Dedifferentiated amniotic fluid mesenchymal stem cell (primary cell): ENCODE measurements around the gene ZBTB45.
"Not testable (repeated sequence)": the region's sequence is repeated elsewhere in the genome, so short reads cannot be mapped to it uniquely, and the experiment has no call there.

ENCODE experiments used
- DNase-seq: peaks from one replicate; pipeline ENCODE4 v3.0.0-alpha.2; 2016; ENCODE audit errors: extremely low spot score

The ZBTB45 gene

DNA sequence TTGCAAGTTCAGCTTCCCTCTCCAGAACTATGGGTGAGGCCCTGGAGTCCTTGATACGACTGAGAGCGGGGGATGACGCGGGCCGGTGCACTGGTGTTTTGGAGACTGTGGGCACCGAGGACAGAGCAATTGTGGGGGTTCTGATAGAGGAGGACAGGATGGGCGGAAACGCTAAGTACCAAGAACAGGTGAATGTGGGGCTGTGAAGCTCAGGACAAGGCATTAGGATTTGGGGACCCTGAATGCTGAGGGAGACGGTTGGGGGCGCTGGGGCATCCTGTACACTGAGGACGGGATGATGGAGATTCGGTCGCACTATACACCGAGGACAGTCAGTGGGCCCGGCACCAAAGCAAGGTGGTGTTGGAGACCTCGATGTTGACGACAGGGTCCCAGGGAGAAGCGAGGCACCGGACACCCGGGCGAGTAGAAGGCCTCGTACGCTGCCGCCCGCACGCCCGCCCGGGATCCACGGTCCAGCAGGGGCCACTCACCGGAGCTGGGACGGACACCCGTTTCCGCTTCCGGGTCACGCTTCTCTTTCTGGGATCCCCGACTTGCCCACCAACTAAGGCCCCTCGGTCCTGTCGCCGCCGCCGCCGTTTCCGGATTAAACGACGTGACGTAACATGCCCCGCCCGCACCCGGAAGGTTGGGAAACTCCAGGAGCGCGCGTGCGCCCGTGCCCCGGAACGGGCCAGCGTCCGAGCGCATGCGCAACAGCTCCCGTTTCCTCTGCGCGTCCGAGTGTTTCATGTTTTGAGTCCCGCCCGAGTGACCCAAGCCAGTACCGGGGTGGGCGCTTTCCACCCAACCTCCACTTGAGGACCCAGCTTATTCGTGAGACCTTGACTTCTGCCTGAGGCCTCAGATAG, 35.1 kb upstream of the ZBTB45 start, which contains the start of gene CHMP2A:
Gene CHMP2A, minus strand, starts transcription at position 612 of the 875 bp plus-strand sequence. CDS start 893 bp downstream, outside the sequence.
- peak; percentile 95 for DNase-seq

DNA sequence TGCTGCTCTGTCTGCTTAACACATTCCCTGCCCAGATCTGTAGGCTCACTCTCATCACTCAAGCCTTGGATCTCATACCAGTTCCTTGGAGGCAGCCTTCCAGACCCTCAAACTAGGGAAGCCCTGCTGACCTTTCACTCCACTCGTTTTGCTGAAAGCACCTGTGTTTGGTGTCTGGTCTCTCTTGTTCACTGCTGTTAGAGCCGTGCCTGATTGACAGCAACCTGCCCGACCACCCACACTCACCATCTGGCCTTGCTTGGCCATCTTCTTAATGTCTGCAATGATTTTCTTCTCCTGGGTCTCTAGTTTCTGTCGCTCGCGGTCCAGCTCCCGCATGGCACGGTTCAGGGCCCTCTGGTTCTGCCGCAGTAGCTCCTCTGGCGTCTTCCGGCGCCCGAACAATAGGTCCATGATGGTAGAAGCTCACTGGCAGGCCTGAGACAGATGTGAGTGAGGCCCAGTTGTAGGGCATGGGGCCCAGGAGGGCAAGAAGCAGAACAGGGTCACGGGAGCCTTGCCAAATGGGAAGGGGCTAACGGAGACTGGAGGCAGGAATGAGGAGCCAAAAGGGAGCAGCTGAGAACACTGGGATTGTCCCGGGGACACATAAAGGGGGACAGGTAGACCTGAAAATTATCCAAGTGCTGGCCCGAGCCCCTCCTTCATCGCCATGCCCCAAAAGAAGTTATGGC, 34.3 kb upstream of the ZBTB45 start:
- no peak for DNase-seq

- DNase-seq: no peak
These were observed 33.0 kb upstream of the ZBTB45 start for GRCh38 chr19:58552655-58553054.

- no peak for DNase-seq
These were observed 32.2 kb upstream of the ZBTB45 start for GRCh38 chr19:58551577-58552471.

DNA sequence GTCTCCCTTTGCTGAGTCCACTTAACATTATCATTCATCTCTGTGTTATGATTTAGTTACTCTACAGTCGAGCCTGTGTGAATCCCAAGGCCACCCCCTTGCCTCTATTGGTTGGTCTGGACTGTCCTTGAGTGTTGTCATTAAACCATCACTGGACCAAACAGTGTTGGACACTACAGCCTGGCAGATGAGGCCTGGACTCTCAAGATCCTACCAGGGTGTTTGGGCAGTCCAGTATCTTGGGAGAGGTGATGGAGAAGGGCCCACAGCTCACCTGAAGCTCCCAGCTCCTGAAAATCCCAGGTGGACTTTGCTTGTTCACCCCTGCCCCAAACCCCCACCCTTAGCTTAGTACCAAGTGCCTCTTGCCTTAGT, 31.5 kb upstream of the ZBTB45 start:
- DNase-seq: no peak

- DNase-seq: no peak
These were observed 30.9 kb upstream of the ZBTB45 start for GRCh38 chr19:58550362-58551122.

DNA sequence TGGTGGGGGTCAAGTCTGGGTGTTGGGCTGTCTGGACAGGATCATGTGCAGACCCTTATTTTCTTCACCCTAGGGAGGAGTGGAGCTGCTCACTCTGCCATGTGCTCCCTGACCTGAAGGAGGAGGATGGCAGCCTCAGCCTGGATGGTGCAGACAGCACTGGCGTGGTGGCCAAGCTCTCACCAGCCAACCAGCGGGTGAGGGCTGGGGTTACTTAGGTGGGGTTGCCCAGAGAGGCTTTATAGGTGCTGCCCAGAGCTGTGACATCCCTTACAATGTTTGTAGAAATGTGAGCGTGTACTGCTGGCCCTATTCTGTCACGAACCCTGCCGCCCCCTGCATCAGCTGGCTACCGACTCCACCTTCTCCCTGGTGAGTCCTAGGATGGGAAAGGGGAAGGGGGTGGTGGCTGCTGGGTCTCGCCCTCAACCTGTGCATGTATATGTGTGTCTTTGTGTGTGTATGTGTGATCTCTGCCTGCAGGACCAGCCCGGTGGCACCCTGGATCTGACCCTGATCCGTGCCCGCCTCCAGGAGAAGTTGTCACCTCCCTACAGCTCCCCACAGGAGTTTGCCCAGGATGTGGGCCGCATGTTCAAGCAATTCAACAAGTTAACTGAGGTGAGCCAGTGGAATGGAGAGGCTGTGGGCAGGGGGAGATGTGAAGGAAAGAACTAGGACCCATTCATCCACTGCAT, 30.2 kb upstream of the ZBTB45 start:
- no peak for DNase-seq

DNA sequence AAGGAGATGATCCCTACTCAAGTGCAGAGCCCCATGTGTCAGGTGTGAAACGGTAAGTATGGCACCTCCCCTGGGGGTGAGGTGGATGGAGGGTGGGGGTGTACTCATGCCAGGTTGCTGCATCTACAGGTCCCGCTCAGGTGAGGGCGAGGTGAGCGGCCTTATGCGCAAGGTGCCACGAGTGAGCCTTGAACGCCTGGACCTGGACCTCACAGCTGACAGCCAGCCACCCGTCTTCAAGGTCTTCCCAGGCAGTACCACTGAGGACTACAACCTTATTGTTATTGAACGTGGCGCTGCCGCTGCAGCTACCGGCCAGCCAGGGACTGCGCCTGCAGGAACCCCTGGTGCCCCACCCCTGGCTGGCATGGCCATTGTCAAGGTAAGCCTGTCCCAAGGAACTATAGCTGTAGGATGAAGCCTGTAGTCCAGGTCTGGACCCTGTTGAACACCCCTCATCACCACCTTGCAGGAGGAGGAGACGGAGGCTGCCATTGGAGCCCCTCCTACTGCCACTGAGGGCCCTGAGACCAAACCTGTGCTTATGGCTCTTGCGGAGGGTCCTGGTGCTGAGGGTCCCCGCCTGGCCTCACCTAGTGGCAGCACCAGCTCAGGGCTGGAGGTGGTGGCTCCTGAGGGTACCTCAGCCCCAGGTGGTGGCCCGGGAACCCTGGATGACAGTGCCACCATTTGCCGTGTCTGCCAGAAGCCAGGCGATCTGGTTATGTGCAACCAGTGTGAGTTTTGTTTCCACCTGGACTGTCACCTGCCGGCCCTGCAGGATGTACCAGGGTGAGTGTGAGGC, 29.5 kb upstream of the ZBTB45 start:
- no peak for DNase-seq

- DNase-seq: no peak
These were observed 28.0 kb upstream of the ZBTB45 start for GRCh38 chr19:58547323-58548312.

GRCh38 chr19:58546019-58546530, 26.5 kb upstream of the ZBTB45 start:
- DNase-seq: no peak

- no peak for DNase-seq
These were observed 25.8 kb upstream of the ZBTB45 start for GRCh38 chr19:58545286-58546018.

GRCh38 chr19:58544591-58545285, 25.1 kb upstream of the ZBTB45 start:
- DNase-seq: no peak

DNA sequence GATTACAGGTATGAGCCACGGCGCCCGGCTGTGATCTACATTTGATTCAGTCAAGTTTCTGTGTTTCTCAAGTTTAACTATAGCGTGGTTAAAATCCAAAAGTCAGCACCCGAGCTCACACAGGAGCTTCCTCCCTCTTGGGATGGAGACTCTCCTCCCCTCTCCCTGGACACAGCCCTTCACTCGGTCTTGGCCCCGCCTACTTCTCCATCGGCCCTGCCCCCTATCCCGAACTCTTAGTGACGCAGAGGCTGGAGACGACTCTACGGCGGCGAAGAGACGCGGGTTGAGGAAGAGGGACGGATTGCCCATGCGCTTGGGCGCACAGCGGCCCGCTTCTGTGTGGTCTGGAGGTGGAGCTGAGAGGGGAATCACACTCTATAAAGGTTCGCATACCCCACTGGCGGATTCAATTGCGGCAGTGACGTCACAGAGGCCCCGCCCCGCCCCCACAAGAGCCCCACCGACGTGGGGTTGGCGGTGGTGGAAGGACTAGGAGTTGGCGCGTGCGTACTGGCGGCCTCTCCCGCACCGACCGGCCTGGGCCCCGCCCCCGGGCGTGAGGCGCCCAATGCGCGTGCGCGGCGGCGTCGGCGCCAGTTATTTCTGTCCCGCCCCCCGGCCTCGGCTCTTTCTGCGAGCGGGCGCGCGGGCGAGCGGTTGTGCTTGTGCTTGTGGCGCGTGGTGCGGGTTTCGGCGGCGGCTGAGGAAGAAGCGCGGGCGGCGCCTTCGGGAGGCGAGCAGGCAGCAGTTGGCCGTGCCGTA, 24.4 kb upstream of the ZBTB45 start, which contains the start of gene TRIM28:
Gene TRIM28, plus strand, starts transcription at position 239 of the 765 bp plus-strand sequence. CDS start 694 bp downstream, outside the sequence.
- DNase-seq: peak; percentile 99

- DNase-seq: not testable (repeated sequence)
These were observed 23.2 kb upstream of the ZBTB45 start for GRCh38 chr19:58542641-58543372.

DNA sequence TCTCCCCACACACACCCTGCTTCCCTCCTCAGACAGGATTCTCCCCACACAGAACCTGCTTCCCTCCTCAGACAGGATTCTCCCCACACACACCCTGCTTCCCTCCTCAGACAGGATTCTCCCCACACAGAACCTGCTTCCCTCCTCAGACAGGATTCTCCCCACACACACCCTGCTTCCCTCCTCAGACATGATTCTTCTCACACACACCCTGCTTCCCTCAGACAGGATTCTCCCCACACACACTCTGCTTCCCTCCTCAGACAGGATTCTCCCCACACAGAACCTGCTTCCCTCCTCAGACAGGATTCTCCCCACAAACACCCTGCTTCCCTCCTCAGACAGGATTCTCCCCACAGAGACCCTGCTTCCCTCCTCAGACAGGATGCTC, 19.6 kb upstream of the ZBTB45 start:
- DNase-seq: not testable (repeated sequence)
